Hepatocyte (in vitro differentiated cells): ENCODE data around the gene TMEM244. TPM values are rescaled to one million over a fixed set of nuclear protein-coding genes. Genes with fewer than 3 reads are reported as not detected.

ENCODE experiments used
- DNase-seq: peaks from one replicate; pipeline ENCODE4 v3.0.0-alpha.2; 2016; ENCODE audit warnings: low spot score
- H2AFZ ChIP-seq: fragments of 200-600 bp; sonication (generic); 2 replicates; pipeline ENCODE4 v1.6.0; 2016; ENCODE audit warnings: antibody characterized with exemption, mild to moderate bottlenecking
- H3K27ac ChIP-seq: fragments of 200-600 bp; sonication (generic); 2 replicates; pipeline ENCODE4 v1.5.1; 2016; ENCODE audit warnings: mild to moderate bottlenecking
- H3K27me3 ChIP-seq: fragments of 200-600 bp; sonication (generic); 2 replicates; pipeline ENCODE4 v1.6.1; 2016
- H3K36me3 ChIP-seq: fragments of 200-600 bp; sonication (generic); replicated peaks from 2 replicates; pipeline ENCODE4 v1.5.1; 2016; ENCODE audit warnings: low read depth; ENCODE audit not compliant: insufficient read depth
- H3K4me1 ChIP-seq: fragments of 200-600 bp; sonication (generic); 2 replicates; pipeline ENCODE4 v1.5.1; 2016; ENCODE audit warnings: mild to moderate bottlenecking, moderate library complexity; ENCODE audit not compliant: insufficient read depth
- H3K4me2 ChIP-seq: fragments of 200-600 bp; sonication (generic); 2 replicates; pipeline ENCODE4 v1.6.0; 2016
- H3K4me3 ChIP-seq: fragments of 200-600 bp; sonication (generic); 2 replicates; pipeline ENCODE4 v1.5.1; 2016; ENCODE audit warnings: mild to moderate bottlenecking
- H3K79me2 ChIP-seq: fragments of 200-600 bp; sonication (generic); 2 replicates; pipeline ENCODE4 v1.6.0; 2017; ENCODE audit warnings: mild to moderate bottlenecking
- H3K9me2 ChIP-seq: fragments of 200-600 bp; sonication (generic); replicated peaks from 2 replicates; pipeline ENCODE4 v1.6.0; 2017; ENCODE audit warnings: mild to moderate bottlenecking; ENCODE audit not compliant: insufficient read depth
- H3K9me3 ChIP-seq: fragments of 200-600 bp; sonication (generic); 2 replicates; pipeline ENCODE4 v1.5.1; 2016; ENCODE audit warnings: low read depth, mild to moderate bottlenecking
- H4K20me1 ChIP-seq: fragments of 200-600 bp; sonication (generic); 2 replicates; pipeline ENCODE4 v1.6.0; 2016; ENCODE audit warnings: mild to moderate bottlenecking; ENCODE audit not compliant: insufficient read depth, poor library complexity, severe bottlenecking
- EZH2 ChIP-seq: fragments of 200-600 bp; sonication (generic); IDR thresholded peaks from 2 replicates; pipeline ENCODE4 v1.6.1; 2016; ENCODE audit warnings: antibody characterized with exemption, mild to moderate bottlenecking, borderline replicate concordance
- EZH2phosphoT487 ChIP-seq: fragments of 200-600 bp; sonication (generic); IDR thresholded peaks from one replicate; pipeline ENCODE4 v1.6.1; 2018; ENCODE audit warnings: antibody characterized with exemption, mild to moderate bottlenecking, low read depth, moderate library complexity; ENCODE audit not compliant: unreplicated experiment, severe bottlenecking
- WGBS: methylation state at CpG from one replicate; pipeline ENCODE4 v1.1.6; 2016; ENCODE audit warnings: low lambda C conversion rate; ENCODE audit errors: missing lambda C conversion rate; 5-methylcytosine and 5-hydroxymethylcytosine counted together
- polyA plus RNA-seq: library from polyadenylated mRNA; unstranded; fragments of >200 nt; fragmentation: Nextera tagmentation; extraction: Ambion mirVana; gene quantifications from 2 replicates; pipeline ENCODE4 v1.2.1, GENCODE V29; 2016
- total RNA-seq: library from RNA; depleted of rRNA; stranded (reverse); fragments of >200 nt; gene quantifications from 2 replicates; pipeline ENCODE4 v1.2.3, GENCODE V29; 2014
- TF ChIP-seq, protein P1 (sequence below): fragments of 200-600 bp; sonication (generic); IDR thresholded peaks from 2 replicates; pipeline ENCODE4 v1.5.1; 2016; ENCODE audit warnings: antibody characterized with exemption, mild to moderate bottlenecking; ENCODE audit not compliant: poor library complexity

Gene TMEM244
- total and polyA plus RNA-seq, 2 experiments from 2014 or later: not detected

DNA sequence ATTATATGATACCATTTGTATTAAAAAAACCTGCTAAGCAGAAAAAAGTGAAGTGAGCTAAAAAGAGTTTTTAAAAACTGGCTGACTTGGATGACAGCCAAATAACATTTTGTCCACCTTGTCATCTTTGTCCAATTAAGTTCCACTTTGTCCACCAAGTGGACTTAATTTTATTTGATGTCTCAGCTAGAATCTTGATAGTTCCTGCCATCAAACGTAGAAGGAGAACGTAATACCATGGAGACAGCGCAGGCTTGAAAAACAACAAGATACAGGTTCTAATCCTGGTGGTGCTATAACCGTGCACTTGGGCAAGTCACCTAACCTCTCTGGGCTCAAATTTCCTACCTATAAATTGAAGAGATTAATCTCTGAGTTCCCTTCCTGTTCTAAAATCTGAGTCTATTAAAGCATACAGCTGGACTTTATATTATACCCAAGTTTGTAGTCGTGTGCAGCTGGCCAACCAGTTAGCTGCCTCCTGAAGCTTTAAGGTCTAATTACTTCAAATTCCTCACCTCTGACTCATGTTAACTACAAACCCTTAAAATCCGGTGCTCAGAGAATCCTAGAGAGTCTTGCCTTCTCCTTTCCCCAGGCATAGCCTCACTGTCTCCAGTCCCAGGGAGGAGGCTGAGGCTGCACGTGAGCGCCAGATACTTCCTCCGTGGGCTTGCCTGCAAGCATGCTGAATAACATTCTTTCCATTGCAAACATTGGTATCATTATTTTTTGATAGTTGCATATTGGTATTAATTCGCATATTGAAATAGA lies 16.8 kb downstream of the TMEM244 start:
- Histone ChIP-seq H3K27me3 (no peaks in the 10 kb centered on the region), H3K9me3 (no peaks in the 10 kb centered on the region), H3K36me3 (no peaks in the 10 kb centered on the region), H3K4me3 (no peak overlapping the region), H3K79me2 (no peaks in the 10 kb centered on the region), H3K9me2 (no peaks in the 10 kb centered on the region), H3K4me2 (no peak overlapping the region), H3K27ac (no peak overlapping the region), H3K4me1 (no peaks in the 10 kb centered on the region), H4K20me1 (no peaks in the 10 kb centered on the region), H2AFZ (no peak overlapping the region)
- WGBS: 51% methylated on average over 10 of the region's 10 CpGs
- peak; percentile 24 for DNase-seq
- no peak for TF ChIP-seq EZH2
- TF ChIP-seq, protein P1, sequence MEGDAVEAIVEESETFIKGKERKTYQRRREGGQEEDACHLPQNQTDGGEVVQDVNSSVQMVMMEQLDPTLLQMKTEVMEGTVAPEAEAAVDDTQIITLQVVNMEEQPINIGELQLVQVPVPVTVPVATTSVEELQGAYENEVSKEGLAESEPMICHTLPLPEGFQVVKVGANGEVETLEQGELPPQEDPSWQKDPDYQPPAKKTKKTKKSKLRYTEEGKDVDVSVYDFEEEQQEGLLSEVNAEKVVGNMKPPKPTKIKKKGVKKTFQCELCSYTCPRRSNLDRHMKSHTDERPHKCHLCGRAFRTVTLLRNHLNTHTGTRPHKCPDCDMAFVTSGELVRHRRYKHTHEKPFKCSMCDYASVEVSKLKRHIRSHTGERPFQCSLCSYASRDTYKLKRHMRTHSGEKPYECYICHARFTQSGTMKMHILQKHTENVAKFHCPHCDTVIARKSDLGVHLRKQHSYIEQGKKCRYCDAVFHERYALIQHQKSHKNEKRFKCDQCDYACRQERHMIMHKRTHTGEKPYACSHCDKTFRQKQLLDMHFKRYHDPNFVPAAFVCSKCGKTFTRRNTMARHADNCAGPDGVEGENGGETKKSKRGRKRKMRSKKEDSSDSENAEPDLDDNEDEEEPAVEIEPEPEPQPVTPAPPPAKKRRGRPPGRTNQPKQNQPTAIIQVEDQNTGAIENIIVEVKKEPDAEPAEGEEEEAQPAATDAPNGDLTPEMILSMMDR: no peak
- no peak for TF ChIP-seq EZH2phosphoT487

DNA sequence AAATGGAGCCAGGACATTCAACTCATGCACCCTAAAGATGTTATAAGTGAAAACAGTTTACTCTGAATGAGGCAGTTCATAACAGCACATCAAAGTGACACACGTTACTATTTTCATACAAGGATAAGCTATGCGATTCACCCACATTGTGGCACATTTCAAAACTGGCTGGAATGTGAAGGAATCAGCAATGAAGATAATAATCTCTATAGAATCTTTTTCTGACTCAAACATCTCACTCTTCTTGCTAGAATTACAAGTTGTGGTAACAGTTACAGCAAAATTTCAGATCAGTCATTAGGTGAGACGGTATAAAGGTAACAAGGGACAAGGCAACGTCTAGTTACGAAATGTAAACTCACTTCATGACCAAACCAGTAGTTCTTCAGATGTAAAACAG lies 17.5 kb downstream of the TMEM244 start:
- WGBS: 87% methylated on average over 5 of the region's 5 CpGs
- H3K79me2 ChIP-seq: no peaks in the 10 kb centered on the region
- H2AFZ ChIP-seq: no peak overlapping the region
- no peaks in the 10 kb centered on the region for H4K20me1 ChIP-seq
- no peaks in the 10 kb centered on the region for H3K27me3 ChIP-seq
- H3K4me2 ChIP-seq: no peak overlapping the region
- H3K4me1 ChIP-seq: no peaks in the 10 kb centered on the region
- TF ChIP-seq EZH2 (no peak), EZH2phosphoT487 (no peak)
- TF ChIP-seq, protein P1: no peak
- DNase-seq: no peak
- H3K36me3 ChIP-seq: no peaks in the 10 kb centered on the region
- no peaks in the 10 kb centered on the region for H3K9me3 ChIP-seq
- no peak overlapping the region for H3K27ac ChIP-seq
- H3K9me2 ChIP-seq: no peaks in the 10 kb centered on the region
- H3K4me3 ChIP-seq: no peak overlapping the region

DNA sequence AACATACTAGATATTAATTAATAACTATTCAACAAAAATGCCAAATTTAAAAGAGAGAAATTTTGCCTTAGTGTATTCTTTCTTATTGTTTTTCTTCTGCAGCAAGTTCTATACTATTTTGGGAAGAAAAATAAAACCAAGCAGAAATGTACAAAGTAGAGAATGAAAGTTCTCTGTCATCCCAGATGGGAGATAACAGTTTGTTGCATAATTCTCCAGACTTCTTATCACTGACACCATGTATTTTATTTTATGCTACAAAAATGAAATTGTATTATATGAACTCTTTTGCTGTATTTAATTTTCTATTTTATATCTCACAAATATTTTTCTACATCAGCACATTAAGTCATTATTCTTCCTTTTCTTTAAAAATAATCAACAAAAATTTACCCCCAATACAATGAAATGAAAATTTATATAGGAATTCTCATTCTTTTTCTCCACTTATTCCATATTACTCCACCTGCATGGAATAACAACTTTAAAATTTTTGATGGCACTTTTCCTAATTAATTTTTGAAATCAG lies 18.2 kb downstream of the TMEM244 start:
- Histone ChIP-seq H4K20me1 (no peaks in the 10 kb centered on the region), H3K4me1 (no peaks in the 10 kb centered on the region), H3K36me3 (no peaks in the 10 kb centered on the region), H3K9me3 (no peaks in the 10 kb centered on the region), H3K4me3 (no peak overlapping the region), H2AFZ (no peak overlapping the region), H3K27me3 (no peaks in the 10 kb centered on the region), H3K4me2 (no peak overlapping the region), H3K27ac (no peak overlapping the region), H3K9me2 (no peaks in the 10 kb centered on the region), H3K79me2 (no peaks in the 10 kb centered on the region)
- DNase-seq: no peak
- TF ChIP-seq, protein P1: no peak
